Type B pancreatic cell (in vitro differentiated cells): ENCODE data around the gene ADAMTSL1. TPM values are rescaled to one million over a fixed set of nuclear protein-coding genes. Genes with fewer than 3 reads are reported as not detected.

Experiments
- DNase-seq: peaks from one replicate; pipeline ENCODE4 v3.0.0; 2021; ENCODE audit warnings: mixed read lengths; ENCODE audit not compliant: unreplicated experiment; ENCODE audit errors: extremely low spot score
- H3K27ac Mint-ChIP-seq: 2 replicates; pipeline ENCODE4 v1.8.0; 2021; ENCODE audit warnings: mild to moderate bottlenecking, mixed read lengths
- H3K27me3 Mint-ChIP-seq: 2 replicates; pipeline ENCODE4 v1.8.0; 2021; ENCODE audit warnings: mixed read lengths
- H3K36me3 Mint-ChIP-seq: 2 replicates; pipeline ENCODE4 v1.8.0; 2021; ENCODE audit warnings: mixed read lengths
- H3K4me1 Mint-ChIP-seq: one replicate; pipeline ENCODE4 v1.8.0; 2021; ENCODE audit warnings: mixed read lengths; ENCODE audit not compliant: unreplicated experiment
- H3K4me3 Mint-ChIP-seq: 2 replicates; pipeline ENCODE4 v1.8.0; 2021; ENCODE audit warnings: mild to moderate bottlenecking, mixed read lengths
- H3K9me3 Mint-ChIP-seq: 2 replicates; pipeline ENCODE4 v1.8.0; 2021; ENCODE audit warnings: mixed read lengths
- total RNA-seq: library from RNA; stranded (reverse); gene quantifications from 2 replicates; pipeline ENCODE4 v1.2.1, GENCODE V29; 2021; ENCODE audit warnings: low replicate concordance
- TF ChIP-seq, protein P1 (sequence below): fragments of 200-600 bp; sonication (generic); conservative IDR thresholded peaks from 2 replicates; pipeline ENCODE4 v1.5.0; 2021; ENCODE audit warnings: antibody characterized with exemption, mild to moderate bottlenecking

Gene ADAMTSL1
- total RNA-seq, 1 donor from 2014 or later, result 28.6 TPM

DNA sequence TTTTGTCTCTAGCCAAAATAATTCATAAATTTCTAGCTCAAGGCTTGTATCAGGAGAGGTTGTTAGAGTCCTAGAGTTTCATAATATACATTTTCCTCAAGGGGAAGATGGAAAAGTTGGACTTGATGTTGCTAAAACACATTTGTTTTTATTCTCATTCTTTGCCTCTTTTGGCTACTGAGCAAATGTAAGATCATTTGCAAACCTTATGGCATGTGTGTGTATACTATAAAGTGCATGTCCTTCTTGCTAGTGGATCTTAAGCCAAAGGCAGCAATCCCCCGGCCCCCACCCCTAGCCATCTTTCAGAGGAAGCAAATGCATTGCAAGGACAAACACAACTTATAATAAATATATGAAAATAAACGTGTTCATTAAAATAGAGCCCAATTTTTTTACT lies 43.0 kb downstream of the ADAMTSL1 start:
- TF ChIP-seq, protein P1, sequence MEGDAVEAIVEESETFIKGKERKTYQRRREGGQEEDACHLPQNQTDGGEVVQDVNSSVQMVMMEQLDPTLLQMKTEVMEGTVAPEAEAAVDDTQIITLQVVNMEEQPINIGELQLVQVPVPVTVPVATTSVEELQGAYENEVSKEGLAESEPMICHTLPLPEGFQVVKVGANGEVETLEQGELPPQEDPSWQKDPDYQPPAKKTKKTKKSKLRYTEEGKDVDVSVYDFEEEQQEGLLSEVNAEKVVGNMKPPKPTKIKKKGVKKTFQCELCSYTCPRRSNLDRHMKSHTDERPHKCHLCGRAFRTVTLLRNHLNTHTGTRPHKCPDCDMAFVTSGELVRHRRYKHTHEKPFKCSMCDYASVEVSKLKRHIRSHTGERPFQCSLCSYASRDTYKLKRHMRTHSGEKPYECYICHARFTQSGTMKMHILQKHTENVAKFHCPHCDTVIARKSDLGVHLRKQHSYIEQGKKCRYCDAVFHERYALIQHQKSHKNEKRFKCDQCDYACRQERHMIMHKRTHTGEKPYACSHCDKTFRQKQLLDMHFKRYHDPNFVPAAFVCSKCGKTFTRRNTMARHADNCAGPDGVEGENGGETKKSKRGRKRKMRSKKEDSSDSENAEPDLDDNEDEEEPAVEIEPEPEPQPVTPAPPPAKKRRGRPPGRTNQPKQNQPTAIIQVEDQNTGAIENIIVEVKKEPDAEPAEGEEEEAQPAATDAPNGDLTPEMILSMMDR, result no peak
- Mint-ChIP-seq H3K4me1 (peaks cover 8% of the 10 kb centered on the region), H3K4me3 (no peak overlapping the region), H3K27me3 (no peaks in the 10 kb centered on the region), H3K36me3 (peaks cover 3% of the 10 kb centered on the region), H3K27ac (no peak overlapping the region), H3K9me3 (no peaks in the 10 kb centered on the region)
- no peak for DNase-seq

- Mint-ChIP-seq H3K9me3 (no peaks in the 10 kb centered on the region), H3K4me1 (peaks cover 8% of the 10 kb centered on the region), H3K27me3 (no peaks in the 10 kb centered on the region), H3K27ac (no peak overlapping the region), H3K36me3 (no peaks in the 10 kb centered on the region), H3K4me3 (no peak overlapping the region)
- TF ChIP-seq, protein P1, result no peak
- no peak for DNase-seq
Observed at GRCh38 chr9:18520416-18521047, 46.6 kb downstream of the ADAMTSL1 start.

DNA sequence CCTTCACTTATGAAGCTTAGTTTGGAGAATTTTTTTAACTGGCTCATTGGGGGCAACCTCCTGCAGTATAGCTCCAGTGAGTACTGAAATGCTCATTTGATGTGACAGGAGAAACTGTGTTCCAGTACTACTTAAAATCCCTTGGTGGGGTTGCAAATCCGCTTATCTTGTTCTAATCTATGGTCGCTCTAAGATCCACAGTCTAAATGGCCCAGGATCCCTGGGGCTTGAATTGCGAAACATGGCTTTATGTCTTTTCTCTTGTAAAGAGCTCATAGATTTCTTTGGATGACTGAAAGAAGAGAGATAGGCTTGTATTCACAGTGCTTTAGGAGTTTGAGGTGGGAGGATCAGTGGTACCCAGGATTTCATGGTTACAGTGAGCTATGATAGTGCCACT lies 52.7 kb downstream of the ADAMTSL1 start:
- Mint-ChIP-seq H3K9me3 (no peaks in the 10 kb centered on the region), H3K4me1 (peaks cover 9% of the 10 kb centered on the region), H3K27ac (no peak overlapping the region), H3K4me3 (no peak overlapping the region), H3K36me3 (peaks cover 3% of the 10 kb centered on the region), H3K27me3 (no peaks in the 10 kb centered on the region)
- no peak for DNase-seq
- TF ChIP-seq, protein P1, result no peak

DNA sequence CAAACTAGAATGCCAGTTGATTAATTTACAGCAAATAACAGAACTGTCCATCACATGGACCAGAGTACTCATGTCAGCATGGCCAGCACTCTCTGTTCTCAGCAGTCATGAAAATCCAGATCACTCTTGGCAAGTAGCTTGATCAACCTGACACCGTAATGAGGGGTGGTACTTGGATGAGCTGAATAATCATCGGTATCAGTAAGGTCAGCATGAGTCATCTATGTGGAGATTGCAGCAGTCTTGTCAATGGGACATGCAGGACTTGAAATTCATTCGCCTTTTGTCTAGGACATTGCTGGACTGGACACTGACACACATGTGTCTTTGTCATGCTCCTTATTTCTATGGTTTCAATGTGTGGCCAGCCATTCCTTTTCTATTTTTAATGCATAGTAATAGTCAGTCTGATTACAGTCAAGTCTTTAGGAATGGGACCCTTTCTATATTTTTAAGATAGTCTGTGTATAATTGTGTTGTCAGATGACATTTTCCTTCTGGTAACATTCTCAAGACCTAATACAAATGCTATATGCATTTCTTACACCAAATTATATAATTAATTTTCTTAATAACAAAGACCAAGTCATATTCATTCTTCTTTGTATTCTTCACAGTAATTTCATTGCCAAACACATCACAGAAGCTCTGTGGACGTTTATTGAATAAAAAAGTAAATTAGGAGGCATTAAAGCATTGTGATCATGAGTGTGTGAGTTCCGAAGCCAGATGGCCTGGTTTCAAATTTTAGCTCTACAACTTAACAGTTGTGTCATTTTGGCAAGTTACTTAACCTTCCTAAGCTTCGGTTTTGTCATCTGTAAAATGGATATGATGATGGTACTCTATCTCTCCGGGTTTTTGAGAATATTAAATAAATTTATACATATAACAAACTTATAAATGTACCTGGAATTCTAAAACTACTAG lies 57.4 kb downstream of the ADAMTSL1 start:
- Mint-ChIP-seq H3K27ac (no peak overlapping the region), H3K4me1 (peaks cover 9% of the 10 kb centered on the region), H3K9me3 (peaks cover 13% of the 10 kb centered on the region), H3K4me3 (no peak overlapping the region), H3K36me3 (peaks cover 25% of the 10 kb centered on the region), H3K27me3 (no peaks in the 10 kb centered on the region)
- TF ChIP-seq, protein P1, result no peak
- DNase-seq, result no peak

DNA sequence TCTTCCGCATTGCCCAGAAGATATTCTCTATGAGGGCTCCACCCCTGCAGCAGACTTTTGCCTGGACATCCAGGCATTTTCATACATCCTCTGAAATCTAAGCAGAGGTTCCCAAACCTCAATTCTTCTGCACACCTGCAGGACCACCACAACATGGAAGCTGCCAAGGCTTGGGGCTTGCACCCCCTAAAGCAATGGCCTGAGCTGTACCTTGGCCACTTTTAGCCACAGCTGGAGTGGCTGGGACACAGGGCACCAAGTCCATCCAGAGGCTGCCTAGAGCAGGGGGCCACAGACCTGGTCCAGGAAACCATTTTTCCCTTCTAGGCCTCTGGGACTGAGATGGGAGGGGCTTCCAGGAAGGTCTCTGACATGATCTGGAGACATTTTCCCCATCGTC lies 60.7 kb downstream of the ADAMTSL1 start:
- Mint-ChIP-seq H3K4me3 (no peak overlapping the region), H3K27ac (no peak overlapping the region), H3K36me3 (peaks cover 31% of the 10 kb centered on the region), H3K27me3 (no peaks in the 10 kb centered on the region), H3K9me3 (peaks cover 17% of the 10 kb centered on the region), H3K4me1 (no peaks in the 10 kb centered on the region)
- no peak for DNase-seq
- TF ChIP-seq, protein P1, result no peak
